Mucosa of rectum (tissue), 2 donors: ENCODE results near the gene PRSS22.

Source experiments
- H3K27ac ChIP-seq, 2 donors: one replicate each; pipeline ENCODE4 v1.7.0; 2013; ENCODE audit warnings: inconsistent platforms in 2 of 2, low read depth in 2 of 2, low read length in 2 of 2
- H3K27me3 ChIP-seq, 2 donors: one replicate each; pipeline ENCODE4 v1.7.0; 2013; ENCODE audit warnings: low read length in 2 of 2; ENCODE audit not compliant: control insufficient read depth in 2 of 2, insufficient read depth in 2 of 2
- H3K36me3 ChIP-seq, 2 donors: one replicate each; pipeline ENCODE4 v1.7.0; 2013; ENCODE audit warnings: low read length in 2 of 2; ENCODE audit not compliant: control insufficient read depth in 2 of 2, insufficient read depth in 2 of 2
- H3K4me1 ChIP-seq, 2 donors: one replicate each; pipeline ENCODE4 v1.7.0; 2013; ENCODE audit warnings: low read length in 2 of 2, mild to moderate bottlenecking in 1 of 2; ENCODE audit not compliant: control insufficient read depth in 2 of 2, insufficient read depth in 2 of 2
- H3K4me3 ChIP-seq, 2 donors: one replicate each; pipeline ENCODE4 v1.7.0; 2013; ENCODE audit warnings: low read length in 2 of 2
- H3K9ac ChIP-seq, 2 donors: one replicate each; pipeline ENCODE4 v1.7.0; 2013; ENCODE audit warnings: low read length in 2 of 2, low read depth in 1 of 2, mild to moderate bottlenecking in 1 of 2
- H3K9me3 ChIP-seq, 2 donors: one replicate each; pipeline ENCODE4 v1.7.0; 2013; ENCODE audit warnings: low read length in 2 of 2; ENCODE audit not compliant: control insufficient read depth in 2 of 2
- donor health status: healthy.
- donor health status: Normal muscosa, but diverticular disease.

The PRSS22 gene

DNA sequence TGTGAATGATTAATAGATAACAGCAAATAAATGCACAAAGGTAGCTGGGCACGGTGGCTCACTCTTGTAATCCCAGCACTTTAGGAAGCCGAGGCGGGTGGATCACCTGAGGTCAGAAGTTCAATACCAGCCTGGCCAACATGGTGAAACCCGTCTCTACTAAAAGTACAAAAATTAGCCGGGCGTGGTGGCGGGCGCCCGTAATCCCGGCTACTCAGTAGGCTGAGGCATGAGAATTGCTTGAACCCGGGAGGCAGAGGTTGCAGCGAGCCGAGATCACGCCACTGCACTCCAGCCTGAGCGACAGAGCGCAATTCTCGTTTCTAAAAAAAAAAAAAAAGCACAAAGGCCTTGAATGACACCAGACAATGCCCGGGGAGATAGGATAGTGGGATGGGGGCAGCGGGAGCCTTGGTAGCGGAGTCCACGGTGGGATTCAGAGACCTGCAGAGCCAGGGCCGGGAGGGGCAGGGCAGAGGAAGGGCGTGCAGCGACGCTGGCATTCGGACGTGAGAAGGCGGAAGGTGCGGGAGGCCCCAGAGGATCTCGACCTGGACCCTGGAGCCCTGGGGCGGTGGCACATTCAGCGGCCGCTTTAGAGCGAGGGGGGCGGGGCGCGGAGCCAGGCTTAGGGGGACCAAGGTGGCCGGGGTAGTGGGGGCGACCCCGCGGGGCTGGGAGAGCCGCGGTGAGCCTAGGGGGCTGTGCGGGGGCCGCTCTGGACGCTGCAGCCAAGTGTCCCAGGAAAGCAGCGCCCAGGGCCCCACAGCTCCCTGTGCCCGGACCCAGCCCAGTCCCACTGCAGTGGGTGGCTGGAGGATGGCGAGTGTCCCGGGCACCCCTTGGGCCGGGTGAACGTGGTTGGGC is 24.0 kb upstream of the PRSS22 start:
- Histone ChIP-seq H3K9ac (peak overlapping the region; percentile 56 to 93), H3K27ac (peak overlapping the region; percentile 96 to 97), H3K36me3 (no peaks in the 10 kb centered on the region), H3K9me3 (no peaks in the 10 kb centered on the region), H3K4me3 (peak overlapping the region; percentile 90 to 94), H3K4me1 (peaks cover 6 to 12% of the 10 kb centered on the region in 2 donors), H3K27me3 (no peaks in the 10 kb centered on the region)

DNA sequence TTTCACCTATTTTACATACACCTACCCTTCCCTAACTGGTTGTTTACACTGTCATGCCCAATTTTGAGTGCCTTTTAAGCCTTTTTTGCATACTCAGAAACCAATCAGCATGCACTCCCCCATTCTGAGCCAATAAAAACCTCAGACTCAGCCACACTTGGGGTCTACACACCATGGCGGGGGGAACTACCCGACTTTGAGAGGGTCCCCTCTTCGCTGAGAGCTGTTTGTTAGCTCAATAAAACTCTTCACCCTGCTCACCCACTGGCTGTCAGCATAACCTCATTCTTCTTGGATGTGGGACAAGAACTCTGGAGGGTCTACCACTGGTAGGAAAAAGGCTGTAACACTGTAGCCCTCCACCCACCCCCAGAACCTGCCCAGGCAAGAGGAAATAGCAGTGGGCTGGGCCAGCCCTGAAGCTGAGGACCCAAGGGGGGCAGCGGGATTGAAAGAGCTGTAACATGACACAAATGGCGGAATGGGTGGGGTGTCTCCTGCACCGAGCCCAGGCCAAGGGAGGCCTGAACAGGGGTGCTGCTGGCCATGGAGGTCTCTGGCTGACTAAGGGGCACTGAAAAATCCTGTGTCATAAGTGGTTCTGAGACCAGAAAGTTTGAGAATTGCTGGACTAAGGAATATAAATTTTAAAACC is 22.0 kb upstream of the PRSS22 start:
- Histone ChIP-seq H3K27me3 (no peaks in the 10 kb centered on the region), H3K9ac (no peak overlapping the region), H3K4me3 (no peak overlapping the region)

DNA sequence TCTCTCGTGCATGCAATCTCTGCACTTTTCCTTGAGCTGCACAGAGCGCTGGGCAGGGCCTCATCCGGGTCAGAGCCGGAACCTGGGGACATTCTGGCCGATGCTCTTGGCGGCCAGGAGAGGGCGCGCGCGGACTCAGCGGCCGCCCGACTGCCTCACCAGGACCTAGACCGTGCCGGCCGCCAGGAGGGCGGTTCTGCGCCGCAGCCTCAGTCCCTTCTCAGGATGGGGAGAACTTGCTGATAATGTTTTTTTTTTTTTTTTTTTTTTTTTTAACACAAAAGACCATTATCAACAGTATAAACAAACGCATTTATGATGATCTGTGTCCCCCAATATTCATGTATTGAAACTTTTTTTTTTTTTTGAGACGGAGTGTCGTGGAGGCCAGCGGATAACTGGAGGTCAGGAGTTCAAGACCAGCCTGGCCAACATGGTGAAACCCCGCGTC is 17.0 kb upstream of the PRSS22 start:
- H3K4me3 ChIP-seq: no peak overlapping the region
- H3K9ac ChIP-seq: no peak overlapping the region
- H3K27ac ChIP-seq: no peak overlapping the region

More for the DNA sequence above, 22.0 kb upstream of the PRSS22 start:
- no peaks in the 10 kb centered on the region for H3K9me3 ChIP-seq
- no peak overlapping the region for H3K27ac ChIP-seq
- H3K36me3 ChIP-seq: no peaks in the 10 kb centered on the region
- peaks cover 7 to 12% of the 10 kb centered on the region in 2 donors for H3K4me1 ChIP-seq

DNA sequence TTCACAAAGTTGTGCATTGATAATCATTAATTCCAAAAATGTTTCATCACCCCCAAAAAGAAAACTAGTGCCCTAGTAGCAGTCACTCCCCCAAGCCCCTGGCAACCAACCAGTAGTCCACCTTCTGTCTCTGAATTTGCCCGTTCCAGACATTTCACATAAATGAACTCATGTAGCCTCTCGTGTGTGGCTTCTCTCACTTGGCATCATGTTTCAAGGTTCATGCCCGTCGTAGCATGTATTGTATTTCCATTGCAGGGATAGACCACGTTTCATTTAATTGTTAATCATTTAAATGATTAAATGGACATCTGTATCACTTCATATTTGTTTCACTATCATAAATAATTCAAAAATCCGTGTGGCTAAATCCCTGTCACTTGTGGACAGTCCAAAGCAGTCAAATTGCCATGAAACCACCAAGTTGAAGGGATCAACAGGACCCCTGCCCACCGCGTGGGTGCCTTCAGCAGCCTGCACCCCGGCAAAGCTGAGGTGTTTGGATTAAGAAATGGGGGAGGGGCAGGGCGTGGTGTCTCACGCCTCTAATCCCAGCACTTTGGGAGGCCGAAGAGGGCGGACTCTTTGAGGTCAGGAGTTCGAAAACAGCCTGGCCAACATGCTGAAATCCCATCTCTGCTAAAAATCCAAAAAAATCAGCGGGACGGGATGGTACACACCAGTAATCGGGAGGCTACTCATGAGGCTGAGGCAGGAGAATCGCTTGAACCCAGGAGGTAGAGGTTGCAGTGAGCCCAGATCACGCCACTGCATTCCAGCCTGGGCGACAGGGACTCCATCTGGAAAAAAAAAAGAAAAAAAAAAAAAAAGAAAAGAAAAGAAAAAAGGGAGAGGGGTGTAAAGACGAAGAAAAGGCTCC is 16.3 kb upstream of the PRSS22 start:
- Histone ChIP-seq H3K36me3 (no peaks in the 10 kb centered on the region), H3K27ac (no peak overlapping the region), H3K9me3 (no peaks in the 10 kb centered on the region), H3K27me3 (no peaks in the 10 kb centered on the region), H3K4me1 (peaks cover 2 to 5% of the 10 kb centered on the region in 2 donors), H3K9ac (peak overlapping the region in 1 of 2 donors; percentile 41), H3K4me3 (no peak overlapping the region)

More for the DNA sequence above, 17.0 kb upstream of the PRSS22 start:
- Histone ChIP-seq H3K36me3 (no peaks in the 10 kb centered on the region), H3K4me1 (peaks cover 2 to 5% of the 10 kb centered on the region in 2 donors), H3K27me3 (no peaks in the 10 kb centered on the region), H3K9me3 (no peaks in the 10 kb centered on the region)

DNA sequence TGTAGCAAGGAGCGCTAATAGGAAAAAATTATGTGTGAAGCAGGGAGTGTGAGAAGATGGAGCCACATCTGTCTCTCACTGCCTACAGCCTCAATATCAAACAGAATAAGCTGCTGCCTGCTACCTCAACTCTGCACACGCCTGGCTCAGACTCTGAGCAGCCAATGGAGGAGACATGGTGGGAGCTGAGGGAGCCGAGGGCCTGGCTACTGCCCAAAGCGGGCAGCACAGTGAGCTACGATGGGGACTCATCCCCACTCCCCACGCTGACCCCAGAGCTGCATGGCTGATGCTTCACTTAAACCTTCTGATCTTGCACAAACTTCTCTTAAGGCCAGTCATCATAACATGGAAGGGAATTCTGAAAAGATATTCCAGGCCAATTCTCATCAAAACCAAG is 14.0 kb upstream of the PRSS22 start:
- Histone ChIP-seq H3K9ac (no peak overlapping the region), H3K9me3 (no peaks in the 10 kb centered on the region), H3K27ac (no peak overlapping the region), H3K4me1 (peaks cover 5 to 9% of the 10 kb centered on the region in 2 donors), H3K4me3 (no peak overlapping the region), H3K36me3 (no peaks in the 10 kb centered on the region), H3K27me3 (no peaks in the 10 kb centered on the region)

DNA sequence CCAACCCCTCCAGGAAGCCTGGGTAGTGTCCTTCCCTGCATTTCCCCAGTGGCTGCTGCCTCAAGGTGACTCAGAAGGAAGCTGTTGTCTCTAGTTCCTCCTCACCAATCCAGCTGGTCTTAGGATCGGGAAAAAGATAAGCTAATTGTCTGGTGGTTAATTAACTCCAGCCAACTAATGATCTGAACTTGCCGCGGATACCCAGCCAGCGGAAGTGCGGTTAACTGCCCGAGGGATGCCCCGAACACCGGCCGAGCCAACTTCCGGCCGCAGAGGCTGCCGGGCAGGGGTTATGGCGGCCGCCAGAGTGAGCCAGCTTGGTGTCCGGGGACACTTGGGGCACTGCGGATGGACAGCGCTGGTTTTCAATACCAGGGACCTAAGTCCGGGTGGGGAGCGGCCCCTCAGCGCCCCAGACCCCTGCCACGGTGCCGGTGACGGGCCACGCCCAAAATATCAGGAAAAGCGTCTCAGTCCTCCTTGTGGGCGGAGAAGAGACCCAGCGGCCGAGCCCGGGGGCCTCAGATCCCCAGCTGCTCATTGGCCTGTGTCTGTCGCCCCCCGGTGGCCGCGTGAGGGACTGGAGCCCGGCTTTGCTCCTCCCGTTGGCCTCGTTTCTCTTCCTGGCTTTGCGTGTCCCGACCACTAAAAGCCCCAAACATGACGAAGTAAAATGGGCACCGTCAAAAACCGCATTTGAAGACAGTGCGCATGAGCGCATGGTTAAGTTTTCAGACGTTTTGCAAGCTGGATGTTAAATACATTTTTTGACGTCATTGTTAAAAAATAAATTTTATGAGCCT is 10.2 kb upstream of the PRSS22 start:
- H3K9ac ChIP-seq: peak overlapping the region; percentile 70 to 81
- peak overlapping the region; percentile 80 to 84 for H3K4me3 ChIP-seq
- no peaks in the 10 kb centered on the region for H3K36me3 ChIP-seq
- H3K9me3 ChIP-seq: no peaks in the 10 kb centered on the region
- H3K27ac ChIP-seq: peak overlapping the region; percentile 88 to 94
- peaks cover 2 to 4% of the 10 kb centered on the region in 2 donors for H3K27me3 ChIP-seq
- peaks cover 3 to 4% of the 10 kb centered on the region in 2 donors for H3K4me1 ChIP-seq

DNA sequence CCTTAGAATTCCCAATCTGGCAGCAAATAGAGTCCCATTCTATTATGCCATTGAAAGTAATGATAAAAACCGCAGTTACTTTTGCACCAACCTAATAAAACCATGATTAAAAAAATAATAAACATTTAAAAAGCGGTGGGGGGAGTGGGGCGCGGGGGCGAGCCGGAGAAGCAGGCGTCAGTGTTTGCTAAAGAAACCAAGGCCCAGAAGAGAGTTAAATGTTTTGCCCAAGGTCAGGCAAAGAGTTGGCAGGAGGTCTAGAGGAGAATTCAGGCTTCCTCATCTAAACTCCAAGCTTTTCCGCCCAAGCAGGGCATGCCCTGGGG is 9.7 kb upstream of the PRSS22 start:
- H3K36me3 ChIP-seq: no peaks in the 10 kb centered on the region
- H3K27me3 ChIP-seq: peaks cover 2 to 4% of the 10 kb centered on the region in 2 donors
- H3K4me1 ChIP-seq: peaks cover 3 to 4% of the 10 kb centered on the region in 2 donors
- peak overlapping the region; percentile 88 to 94 for H3K27ac ChIP-seq
- H3K4me3 ChIP-seq: peak overlapping the region; percentile 80 to 84
- H3K9ac ChIP-seq: peak overlapping the region; percentile 70 to 81
- no peaks in the 10 kb centered on the region for H3K9me3 ChIP-seq

DNA sequence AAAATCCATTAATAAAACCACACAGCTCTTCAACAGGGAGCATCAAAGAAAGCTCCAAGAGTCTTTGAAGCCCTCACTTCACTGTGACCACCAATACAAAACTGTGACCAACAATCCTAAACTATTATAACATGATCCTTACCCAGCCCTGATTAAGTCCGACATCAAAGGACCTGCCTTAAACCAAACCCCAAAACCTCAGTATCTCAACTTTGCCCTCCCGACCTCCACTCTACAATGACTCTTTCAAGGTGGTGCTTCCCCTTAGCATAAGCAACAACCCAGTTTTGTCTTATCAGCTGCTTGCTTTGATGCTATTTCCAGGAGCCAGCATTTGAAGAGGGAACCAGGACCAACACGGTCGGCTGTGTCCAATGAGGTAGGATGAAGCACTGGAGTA is 8.5 kb upstream of the PRSS22 start:
- no peak overlapping the region for H3K27ac ChIP-seq
- H3K9me3 ChIP-seq: no peaks in the 10 kb centered on the region
- no peaks in the 10 kb centered on the region for H3K36me3 ChIP-seq
- H3K9ac ChIP-seq: no peak overlapping the region
- peaks cover 3 to 4% of the 10 kb centered on the region in 2 donors for H3K4me1 ChIP-seq
- H3K27me3 ChIP-seq: peaks cover 2 to 4% of the 10 kb centered on the region in 2 donors
- no peak overlapping the region for H3K4me3 ChIP-seq

DNA sequence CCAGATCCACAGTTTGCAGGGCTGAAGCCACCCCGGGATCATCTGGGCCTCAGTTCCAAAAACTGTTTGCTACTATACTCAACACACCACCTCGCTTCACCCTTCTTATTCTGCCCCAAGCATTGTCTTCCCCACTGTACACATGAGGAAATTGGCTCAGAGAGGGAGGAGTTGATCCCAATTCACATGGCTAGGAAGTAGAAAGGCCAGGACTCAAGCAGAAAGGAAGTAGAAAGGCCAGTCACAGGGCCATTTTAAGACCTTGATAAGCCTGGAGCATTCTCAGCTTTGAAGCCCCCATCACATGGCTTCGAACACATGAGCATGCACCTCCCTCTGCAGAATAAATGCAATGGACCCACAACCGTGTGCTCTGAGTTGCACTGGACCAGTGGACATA is 7.7 kb upstream of the PRSS22 start:
- peaks cover 3 to 4% of the 10 kb centered on the region in 2 donors for H3K4me1 ChIP-seq
- no peaks in the 10 kb centered on the region for H3K36me3 ChIP-seq
- no peak overlapping the region for H3K4me3 ChIP-seq
- no peak overlapping the region for H3K27ac ChIP-seq
- H3K27me3 ChIP-seq: peaks cover 2 to 4% of the 10 kb centered on the region in 2 donors
- no peak overlapping the region for H3K9ac ChIP-seq
- no peaks in the 10 kb centered on the region for H3K9me3 ChIP-seq
